GM19351 (cell line): ENCODE results near the gene PIP4P1.
"Not testable (repeated sequence)": the region's sequence is repeated elsewhere in the genome, so short reads cannot be mapped to it uniquely, and the experiment has no call there.

ENCODE experiments used
- ATAC-seq: cut with Tn5 transposase; IDR thresholded peaks from one replicate; pipeline ENCODE4 v1.9.1; 2021; ENCODE audit warnings: mild to moderate bottlenecking, moderate library complexity; ENCODE audit not compliant: unreplicated experiment

Gene PIP4P1

DNA sequence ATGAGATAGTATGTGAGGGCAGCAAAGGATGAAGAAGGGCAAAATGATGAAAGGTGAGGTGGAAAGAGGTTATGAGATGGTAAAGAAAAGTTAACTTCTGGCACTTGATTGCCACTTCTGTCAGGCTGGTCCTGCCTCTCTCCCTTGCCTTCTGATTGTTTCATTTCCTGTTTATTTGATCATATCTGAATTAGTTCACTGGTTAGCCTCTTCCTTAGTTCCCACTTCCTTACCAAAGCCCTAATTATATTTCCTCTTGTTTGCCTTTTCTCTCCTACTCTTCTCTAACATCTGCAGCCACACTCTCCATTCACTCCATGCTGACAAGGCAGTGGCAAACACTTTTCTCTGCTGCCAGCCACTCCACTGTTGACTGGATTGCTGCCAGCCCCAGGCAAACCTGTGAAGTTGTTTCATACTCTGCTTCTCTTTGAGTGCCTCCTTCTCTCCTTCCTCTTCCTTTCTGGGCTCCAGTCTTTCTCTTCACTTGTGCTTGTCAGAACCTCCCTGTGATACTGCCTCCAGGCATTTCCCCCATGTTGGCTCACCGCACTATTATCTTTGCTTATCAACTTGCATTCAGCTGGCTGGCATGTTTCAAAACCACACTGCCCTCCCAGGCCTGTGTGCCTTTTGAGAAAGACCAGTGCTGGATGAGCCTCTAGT is 16.1 kb upstream of the PIP4P1 start:
- ATAC-seq, result no peak

GRCh38 chr14:20476776-20477175 is 15.5 kb upstream of the PIP4P1 start:
- ATAC-seq, result no peak

DNA sequence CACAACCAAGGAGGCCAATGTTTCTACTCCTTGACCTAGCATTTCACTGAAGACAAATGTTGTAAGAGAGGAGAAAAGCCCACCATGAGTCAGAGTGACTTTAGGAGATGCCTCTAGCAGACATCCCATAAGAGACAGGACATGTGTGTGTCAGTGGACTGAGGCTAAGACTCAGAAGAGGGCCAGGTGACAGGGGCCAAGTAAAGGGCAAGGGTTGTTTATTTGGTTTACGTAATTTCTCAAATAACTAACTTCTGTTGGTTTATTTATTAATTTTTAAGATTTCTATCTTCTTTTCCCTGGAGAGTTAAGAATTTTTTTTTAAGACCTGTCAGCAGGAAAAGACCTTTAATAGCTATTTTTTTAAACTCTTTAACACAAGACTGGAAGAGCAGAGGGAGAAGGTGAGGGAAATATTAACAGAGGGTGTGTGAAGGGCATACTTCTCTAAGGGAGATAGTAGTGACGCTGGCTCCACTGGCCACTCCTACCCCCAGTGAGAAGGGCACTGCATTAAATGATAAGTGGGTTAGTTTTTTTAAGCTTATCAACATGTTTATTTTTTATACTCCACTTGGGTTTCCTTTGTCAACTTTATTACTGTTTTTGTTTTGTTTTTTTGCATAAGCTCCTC is 11.4 kb upstream of the PIP4P1 start:
- ATAC-seq, result no peak

DNA sequence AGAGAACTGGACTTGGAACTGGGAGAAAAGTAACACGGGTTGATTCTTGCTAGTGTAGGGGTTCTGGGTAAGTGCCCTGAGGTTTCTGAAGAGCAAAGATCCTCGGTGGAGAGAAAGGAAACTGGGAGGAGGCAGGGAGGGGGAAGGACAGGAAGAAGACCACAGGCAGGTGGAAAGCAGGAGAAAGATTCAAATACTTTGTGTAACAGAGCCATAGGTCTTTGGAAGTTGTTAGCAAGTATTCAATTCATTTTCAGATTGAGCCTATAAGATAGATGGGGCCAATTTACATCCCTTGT is 9.3 kb upstream of the PIP4P1 start:
- no peak for ATAC-seq

DNA sequence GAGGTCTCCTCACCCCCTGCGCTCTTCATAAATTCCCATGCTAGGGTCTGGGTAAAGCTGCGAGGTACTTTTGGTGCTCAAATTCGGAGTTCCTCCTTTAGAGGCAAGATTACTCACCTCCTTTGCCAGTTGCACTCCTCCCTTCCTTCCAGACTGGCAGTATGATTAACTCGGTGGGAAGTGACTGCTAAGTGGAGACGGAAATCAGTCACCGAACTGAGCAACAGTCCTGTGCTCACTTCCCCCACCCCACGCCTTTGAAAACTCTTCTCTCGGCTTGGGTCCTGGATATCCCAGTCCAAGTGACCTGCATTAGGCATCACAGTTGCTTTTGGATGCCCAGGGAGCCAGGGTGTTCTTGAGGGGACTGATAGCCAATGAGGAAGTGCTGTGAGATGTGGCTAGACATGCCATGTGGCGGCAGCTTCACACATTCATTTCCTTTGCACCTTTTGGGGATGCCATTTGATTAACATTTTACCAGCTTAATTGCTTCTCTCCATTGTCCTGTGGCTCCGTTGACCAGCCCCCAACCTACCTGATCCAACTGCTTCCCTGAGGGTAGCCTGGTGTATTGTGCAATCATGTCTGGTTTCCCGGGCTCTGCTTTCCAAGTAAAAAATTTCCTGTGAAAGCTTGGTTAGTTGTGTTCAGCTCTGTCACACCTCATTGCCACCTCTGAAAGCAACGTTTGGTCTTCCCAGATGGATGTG is 8.8 kb upstream of the PIP4P1 start:
- peak; percentile 36 for ATAC-seq

DNA sequence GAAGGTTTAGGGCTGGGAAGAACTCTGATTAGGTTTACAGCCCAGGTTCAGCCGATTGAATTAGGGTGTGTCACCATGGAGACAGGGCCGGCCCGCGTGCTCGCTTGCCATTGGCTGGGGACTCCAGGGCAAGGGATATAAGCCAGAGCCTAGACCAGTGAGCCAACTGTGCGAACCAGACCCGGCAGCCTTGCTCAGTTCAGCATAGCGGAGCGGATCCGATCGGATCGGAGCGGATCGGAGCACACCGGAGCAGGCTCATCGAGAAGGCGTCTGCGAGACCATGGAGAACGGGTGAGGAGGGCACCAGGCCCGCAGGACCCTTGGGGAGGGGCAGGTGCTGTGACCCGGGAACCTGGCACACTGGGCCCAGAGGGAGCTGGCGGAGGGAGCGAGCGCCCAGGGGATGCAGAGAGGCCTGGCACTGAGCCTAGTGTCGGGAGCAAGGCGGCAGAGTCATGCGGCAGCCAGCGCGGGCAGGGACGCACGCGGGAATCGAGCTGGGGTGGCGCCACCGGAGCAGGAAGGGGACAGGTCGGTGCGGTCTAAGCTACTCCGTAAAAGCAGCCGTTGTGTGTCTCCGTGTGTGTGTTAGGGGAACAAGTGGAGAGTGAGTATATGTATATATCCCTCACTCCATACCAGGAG is 8.1 kb upstream of the PIP4P1 start, which contains the start of gene PNP:
TSS of gene PNP (plus strand) at position 165 of the 648 bp plus-strand sequence. CDS start at position 284, 119 bp downstream.
- ATAC-seq, result peak; percentile 93

- ATAC-seq, result no peak
These were observed 7.6 kb upstream of the PIP4P1 start for GRCh38 chr14:20468764-20469241.

- ATAC-seq, result peak; percentile 4
These were observed 593 bp downstream of the PIP4P1 start for GRCh38 chr14:20460458-20461224.

DNA sequence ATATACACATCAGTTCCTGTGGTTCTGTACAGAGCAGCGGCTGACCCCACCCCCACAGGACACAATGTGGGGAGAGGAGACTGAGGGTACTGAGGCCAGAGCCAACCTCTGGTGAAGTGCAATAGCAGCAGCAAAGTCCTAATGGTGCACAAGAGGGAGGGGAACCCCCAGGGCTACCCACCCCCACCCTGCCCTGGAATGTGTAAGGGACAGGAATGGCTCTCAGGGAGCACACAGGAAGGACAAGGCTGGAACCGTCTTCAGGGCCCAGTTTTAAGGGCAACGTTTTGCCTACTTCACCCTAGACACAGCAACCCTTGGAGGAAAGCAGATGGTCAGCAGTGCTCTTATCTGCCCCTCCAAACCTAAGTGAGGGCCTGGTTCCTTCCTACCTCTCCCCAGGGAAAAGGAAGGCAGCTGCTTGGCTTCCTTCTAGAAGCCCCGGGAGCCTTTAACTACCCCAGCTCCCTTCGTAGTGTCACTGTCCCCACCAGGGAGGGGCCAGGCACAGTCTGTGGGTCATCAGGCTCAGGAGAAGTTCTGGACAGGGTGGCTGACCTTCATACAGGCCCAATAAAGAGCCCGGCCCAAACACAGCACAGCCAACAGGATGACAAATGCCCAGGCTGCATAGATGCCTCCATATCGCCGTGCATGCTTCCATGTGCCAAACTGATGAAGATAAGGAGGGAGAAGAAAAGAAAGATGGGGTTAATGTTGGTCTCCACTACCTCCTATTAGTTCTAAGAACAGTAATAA is 3.0 kb downstream of the PIP4P1 start:
- ATAC-seq, result no peak

- ATAC-seq, result no peak
These were observed 4.3 kb downstream of the PIP4P1 start for GRCh38 chr14:20456971-20457370.

GRCh38 chr14:20455355-20456300 is 5.6 kb downstream of the PIP4P1 start:
- ATAC-seq, result peak; percentile 50

GRCh38 chr14:20454516-20455354 is 6.5 kb downstream of the PIP4P1 start, which contains the start of the genes APEX1 and OSGEP:
TSS of gene APEX1 (plus strand) at chr14:20455226. CDS start at chr14:20455646, 420 bp downstream.
TSS of gene OSGEP (minus strand) at chr14:20454812. CDS start at chr14:20454683, 129 bp downstream.
- ATAC-seq, result peak; percentile 82

- not testable (repeated sequence) for ATAC-seq
These were observed 8.4 kb downstream of the PIP4P1 start for GRCh38 chr14:20452831-20453230.

- ATAC-seq, result no peak
These were observed 14.3 kb downstream of the PIP4P1 start for GRCh38 chr14:20446889-20447288.

GRCh38 chr14:20443650-20444049 is 17.6 kb downstream of the PIP4P1 start:
- ATAC-seq, result not testable (repeated sequence)

DNA sequence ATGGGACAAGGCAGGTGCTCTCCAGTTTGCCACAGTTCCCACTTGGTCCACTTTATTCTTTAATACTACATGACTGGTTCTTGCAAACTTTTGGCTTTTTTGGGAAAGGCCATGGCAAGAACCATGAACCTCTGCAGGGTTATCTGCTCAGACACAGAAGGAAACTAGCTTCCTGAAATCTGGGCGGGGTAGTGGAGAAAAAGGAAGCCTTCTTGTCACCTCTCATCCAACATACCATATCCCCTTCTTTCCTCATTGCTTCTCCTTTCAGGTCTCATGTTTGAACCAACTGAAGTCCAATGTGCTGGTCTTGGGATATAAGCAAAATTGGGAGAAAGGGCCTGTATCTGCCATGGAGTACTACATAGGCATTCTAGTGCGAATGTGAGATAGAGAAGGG is 19.8 kb downstream of the PIP4P1 start:
- no peak for ATAC-seq

GRCh38 chr14:20440882-20441281 is 20.4 kb downstream of the PIP4P1 start:
- ATAC-seq, result no peak

DNA sequence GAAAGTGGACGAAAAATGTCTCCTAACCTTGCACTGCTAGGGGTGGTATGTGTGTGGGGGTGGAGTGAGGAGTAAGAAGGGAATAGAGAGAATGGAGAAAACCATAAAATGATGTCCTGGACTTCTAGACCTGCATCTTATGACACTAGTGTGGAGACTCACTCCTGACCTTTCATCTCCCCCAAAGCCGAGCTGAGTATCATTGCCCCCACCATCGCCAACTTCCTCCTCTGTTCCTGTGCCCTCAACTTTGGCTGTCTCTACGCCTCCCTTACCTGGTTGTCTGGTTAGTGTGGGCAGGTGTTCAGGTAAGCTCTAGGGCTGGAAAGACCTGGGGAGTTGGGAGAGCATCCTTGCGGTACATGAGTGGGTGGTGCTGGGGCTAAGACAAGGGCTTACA is 20.8 kb downstream of the PIP4P1 start:
- ATAC-seq, result no peak
